Gastrocnemius medialis (tissue), 4 donors: Measurements from ENCODE around the gene CRTAC1.

Experiments used
- POLR2A ChIP-seq, 2 donors: fragments of 450-650 bp; IDR thresholded peaks; one replicate each; pipeline ENCODE4 v1.6.1; 2017; ENCODE audit warnings: antibody characterized with exemption in 2 of 2, mild to moderate bottlenecking in 2 of 2, moderate library complexity in 2 of 2
- TF ChIP-seq, protein P1 (sequence below), 5 experiments: fragments of 450-650 bp in 3 of 5; fragments of 200-600 bp in 2 of 5; sonication (generic) in 2 of 5; IDR thresholded peaks in 4 of 5; conservative IDR thresholded peaks in 1 of 5; 1 replicate in 4 of 5; 2 replicates in 1 of 5; pipeline ENCODE4 v1.5.1; 2016 to 2019; ENCODE audit warnings: antibody characterized with exemption in 5 of 5, mild to moderate bottlenecking in 3 of 5, moderate library complexity in 3 of 5

- TF ChIP-seq, protein P1, sequence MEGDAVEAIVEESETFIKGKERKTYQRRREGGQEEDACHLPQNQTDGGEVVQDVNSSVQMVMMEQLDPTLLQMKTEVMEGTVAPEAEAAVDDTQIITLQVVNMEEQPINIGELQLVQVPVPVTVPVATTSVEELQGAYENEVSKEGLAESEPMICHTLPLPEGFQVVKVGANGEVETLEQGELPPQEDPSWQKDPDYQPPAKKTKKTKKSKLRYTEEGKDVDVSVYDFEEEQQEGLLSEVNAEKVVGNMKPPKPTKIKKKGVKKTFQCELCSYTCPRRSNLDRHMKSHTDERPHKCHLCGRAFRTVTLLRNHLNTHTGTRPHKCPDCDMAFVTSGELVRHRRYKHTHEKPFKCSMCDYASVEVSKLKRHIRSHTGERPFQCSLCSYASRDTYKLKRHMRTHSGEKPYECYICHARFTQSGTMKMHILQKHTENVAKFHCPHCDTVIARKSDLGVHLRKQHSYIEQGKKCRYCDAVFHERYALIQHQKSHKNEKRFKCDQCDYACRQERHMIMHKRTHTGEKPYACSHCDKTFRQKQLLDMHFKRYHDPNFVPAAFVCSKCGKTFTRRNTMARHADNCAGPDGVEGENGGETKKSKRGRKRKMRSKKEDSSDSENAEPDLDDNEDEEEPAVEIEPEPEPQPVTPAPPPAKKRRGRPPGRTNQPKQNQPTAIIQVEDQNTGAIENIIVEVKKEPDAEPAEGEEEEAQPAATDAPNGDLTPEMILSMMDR (IDR thresholded peaks at IDR 0.05 in 4 of 5, conservative IDR thresholded peaks at IDR 0.05 in 1 of 5), result no peak
- TF ChIP-seq POLR2A (IDR thresholded peaks at IDR 0.05), result no peak
Measured at GRCh38 chr10:97830064-97830463, 200.4 kb downstream of the CRTAC1 start.
